ENCODE data around the gene CDADC1.

DNA sequence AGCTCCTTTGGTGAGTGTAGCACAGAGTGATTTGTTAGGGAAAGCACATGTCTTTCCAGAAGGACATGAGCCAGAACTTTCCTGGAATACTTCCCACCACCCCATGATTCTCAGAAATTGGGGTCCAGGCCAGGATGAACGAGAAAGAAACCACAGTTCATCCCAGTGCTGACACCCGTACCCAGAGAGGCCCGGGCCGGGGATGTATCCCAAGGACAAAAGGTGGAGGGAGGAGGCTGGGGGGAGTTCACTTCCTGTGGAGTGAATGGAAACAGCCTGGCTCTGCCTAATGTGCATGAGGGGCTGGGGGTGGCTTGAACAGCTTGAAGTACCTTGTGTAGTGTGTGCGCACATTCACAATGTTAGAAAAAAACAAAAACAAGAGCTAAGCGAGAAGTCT is 47.5 kb downstream of the CDADC1 start:
- TF ChIP-seq EZH2 (IDR thresholded peaks at IDR 0.05; ENCODE audit: insufficient read depth, low read length) = no peak
- TF ChIP-seq, protein P1, sequence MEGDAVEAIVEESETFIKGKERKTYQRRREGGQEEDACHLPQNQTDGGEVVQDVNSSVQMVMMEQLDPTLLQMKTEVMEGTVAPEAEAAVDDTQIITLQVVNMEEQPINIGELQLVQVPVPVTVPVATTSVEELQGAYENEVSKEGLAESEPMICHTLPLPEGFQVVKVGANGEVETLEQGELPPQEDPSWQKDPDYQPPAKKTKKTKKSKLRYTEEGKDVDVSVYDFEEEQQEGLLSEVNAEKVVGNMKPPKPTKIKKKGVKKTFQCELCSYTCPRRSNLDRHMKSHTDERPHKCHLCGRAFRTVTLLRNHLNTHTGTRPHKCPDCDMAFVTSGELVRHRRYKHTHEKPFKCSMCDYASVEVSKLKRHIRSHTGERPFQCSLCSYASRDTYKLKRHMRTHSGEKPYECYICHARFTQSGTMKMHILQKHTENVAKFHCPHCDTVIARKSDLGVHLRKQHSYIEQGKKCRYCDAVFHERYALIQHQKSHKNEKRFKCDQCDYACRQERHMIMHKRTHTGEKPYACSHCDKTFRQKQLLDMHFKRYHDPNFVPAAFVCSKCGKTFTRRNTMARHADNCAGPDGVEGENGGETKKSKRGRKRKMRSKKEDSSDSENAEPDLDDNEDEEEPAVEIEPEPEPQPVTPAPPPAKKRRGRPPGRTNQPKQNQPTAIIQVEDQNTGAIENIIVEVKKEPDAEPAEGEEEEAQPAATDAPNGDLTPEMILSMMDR (IDR thresholded peaks at IDR 0.05; ENCODE audit: insufficient read depth, low read depth, low read length) = no peak
